ENCODE measurements around the gene CACNA1E.
"Not testable (repeated sequence)": the region's sequence is repeated elsewhere in the genome, so short reads cannot be mapped to it uniquely, and the experiment has no call there.

Gene CACNA1E

DNA sequence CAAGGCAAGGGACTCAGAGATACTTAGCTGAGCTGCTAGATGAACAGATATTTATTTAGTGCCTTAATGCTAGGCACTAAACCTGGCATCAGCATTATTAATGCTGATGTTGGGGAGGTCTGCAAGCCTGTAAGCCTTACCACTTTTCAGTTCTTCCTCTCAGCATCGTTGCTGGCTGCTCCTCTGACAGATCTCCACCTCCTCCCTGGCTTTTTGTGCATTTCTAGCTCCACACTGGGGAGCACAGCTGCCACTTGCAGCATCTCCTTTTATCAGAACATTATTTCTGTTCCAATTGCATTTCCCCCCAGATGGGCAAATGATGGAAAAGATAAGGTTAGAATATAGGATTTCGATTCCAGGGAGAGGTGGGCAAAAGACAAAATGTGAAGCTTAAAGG is 34.8 kb downstream of the CACNA1E start:
- no peak for DNase-seq

DNA sequence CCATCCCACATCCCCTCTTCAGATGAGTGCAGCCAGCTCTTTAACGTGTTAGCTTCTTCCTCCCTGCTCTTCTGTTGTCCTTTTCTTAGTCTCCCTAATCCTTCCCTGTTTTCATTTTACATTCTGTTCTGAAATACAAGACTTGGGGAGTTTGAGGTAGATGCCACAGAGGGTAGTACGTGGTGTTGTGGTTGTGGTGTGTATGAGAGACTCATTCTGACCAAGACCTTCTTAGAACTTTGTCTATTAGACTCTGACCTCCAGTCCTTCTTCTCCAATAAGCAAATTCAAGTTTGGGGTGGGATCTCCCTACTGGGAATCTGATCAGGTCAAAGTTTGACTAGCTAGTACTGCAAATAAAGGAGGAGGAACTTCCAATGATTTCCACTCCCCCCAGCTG is 39.5 kb downstream of the CACNA1E start:
- DNase-seq = no peak

- no peak for DNase-seq
Observed at GRCh38 chr1:181525104-181525721, 41.9 kb downstream of the CACNA1E start.

- not testable (repeated sequence) for DNase-seq
Observed at GRCh38 chr1:181528241-181528640, 44.9 kb downstream of the CACNA1E start.

DNA sequence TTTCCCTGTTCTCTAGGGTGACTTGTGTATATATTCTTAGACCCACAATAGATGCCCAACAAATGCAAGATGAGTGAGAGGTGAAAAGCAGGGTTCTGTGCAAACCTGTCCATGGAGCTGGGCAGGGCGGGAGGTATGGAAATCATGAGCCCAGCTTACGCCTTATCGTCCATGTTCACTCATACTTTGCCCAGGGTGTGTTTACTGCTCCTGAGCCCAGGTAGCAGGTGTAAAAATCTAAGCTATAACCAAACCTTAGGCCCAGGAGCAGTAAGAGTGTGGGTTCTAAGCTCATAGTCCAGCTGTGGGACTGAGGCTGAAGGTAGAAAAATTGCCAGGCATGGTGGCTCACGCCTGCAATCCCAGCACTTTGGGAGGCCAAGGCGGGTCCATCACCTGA is 48.1 kb downstream of the CACNA1E start:
- DNase-seq = no peak

DNA sequence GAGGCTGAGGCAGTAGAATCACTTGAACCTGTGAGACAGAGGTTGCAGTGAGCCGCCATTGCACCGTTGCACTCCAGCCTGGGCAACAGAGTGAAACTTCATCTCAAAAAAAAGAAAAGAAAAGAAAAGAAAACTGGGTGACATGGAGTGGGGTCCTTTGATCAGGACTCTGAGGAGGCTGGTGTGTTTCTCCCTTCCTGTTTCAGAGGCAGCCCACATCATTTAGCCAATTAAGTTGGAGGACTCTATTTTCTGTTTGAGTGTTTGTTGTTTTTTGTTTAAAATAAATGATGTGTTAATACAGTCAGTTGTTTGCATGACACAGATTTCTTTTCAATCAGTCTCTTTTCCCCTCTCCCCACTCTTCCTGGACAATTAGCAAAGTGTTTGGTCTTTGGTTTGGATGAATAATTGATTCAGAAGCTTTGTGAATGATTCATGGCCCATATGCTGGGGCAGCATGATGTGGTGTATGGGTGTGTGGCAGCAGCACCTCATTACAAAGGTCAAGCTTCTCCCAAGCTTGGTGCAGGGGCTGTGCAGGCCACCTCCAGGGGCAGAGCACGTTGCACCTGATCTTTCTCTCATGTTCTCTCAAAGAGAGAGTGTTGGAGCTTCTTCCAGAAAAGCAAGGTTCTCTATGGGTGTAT is 48.8 kb downstream of the CACNA1E start:
- no peak for DNase-seq

DNA sequence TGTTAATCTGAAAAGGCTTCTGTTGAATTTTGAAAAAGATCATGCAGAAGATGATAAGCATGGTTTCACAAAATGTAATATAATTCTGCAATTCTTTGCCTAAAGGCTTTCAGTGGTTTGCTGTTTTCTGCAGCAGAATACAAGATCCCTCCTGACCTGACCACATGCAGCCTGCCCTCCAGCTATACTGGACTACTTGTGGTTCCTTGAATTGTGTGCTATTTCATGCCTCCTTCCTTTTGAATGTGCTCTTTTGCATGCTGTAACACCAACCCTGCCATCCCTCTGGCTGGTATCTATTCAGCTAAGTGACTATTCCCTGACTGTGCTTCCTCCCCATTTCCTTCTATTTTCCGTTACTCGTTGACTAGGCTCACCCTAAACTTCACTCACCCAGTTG is 55.5 kb downstream of the CACNA1E start:
- DNase-seq = no peak

DNA sequence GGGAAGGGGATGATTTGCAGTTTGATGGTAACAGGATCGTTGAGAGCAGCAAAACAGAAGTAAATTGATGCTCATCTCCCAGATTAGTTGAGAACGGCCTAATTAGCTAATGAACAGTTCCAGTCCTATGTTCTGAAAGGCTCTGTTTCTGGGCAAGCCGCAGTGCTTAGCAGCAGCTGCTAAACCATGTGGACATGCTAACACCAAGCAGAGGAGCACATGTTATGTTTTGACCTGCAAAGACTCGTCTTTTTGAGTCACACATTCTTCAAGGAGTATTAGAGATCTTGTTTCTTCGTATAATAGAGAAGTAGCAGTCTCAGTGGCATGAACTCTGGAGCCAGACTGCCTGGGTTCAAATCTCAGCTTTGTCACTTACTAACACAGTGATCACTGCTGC is 58.1 kb downstream of the CACNA1E start:
- no peak for DNase-seq

- no peak for DNase-seq
Observed at GRCh38 chr1:181541947-181542346, 58.6 kb downstream of the CACNA1E start.

DNA sequence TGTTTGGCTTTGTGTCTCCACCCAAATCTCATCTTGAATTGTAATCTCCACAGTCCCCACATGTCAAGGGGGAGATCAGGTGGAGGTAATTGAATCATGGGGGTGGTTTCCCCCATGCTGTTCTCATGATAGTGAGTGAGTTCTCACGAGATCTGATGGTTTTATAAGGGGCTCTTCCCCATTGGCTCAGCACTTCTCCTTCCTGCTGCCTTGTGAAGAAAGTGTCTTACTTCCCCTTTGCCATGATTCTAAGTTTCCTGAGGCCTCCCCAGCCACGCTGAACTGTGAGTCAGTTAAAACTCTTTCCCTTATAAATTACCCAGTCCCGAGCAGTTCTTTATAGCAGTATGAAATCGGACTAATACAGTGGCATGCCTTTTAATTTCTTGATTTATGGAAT is 59.1 kb downstream of the CACNA1E start:
- DNase-seq = not testable (repeated sequence)

- no peak for DNase-seq
Observed at GRCh38 chr1:181545395-181545794, 62.1 kb downstream of the CACNA1E start.

DNA sequence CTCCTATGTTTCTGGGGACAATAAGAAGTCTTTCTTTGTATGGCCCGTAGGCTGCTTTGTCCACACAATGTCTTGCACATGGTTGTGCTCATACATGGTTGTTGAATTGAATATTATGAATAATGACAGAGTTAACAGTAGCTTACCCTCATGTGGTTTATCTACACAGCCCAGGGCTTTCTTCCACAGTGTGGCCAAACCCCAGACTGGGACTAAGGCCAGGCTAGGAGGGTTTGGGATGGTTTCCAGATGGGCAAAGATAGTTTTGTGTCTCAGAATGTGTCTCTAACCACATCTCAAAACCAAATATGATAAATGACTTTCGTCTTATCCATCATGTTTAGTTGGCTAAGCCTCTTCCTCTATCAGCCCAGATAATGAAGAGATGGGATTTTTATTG is 65.2 kb downstream of the CACNA1E start:
- DNase-seq = no peak

DNA sequence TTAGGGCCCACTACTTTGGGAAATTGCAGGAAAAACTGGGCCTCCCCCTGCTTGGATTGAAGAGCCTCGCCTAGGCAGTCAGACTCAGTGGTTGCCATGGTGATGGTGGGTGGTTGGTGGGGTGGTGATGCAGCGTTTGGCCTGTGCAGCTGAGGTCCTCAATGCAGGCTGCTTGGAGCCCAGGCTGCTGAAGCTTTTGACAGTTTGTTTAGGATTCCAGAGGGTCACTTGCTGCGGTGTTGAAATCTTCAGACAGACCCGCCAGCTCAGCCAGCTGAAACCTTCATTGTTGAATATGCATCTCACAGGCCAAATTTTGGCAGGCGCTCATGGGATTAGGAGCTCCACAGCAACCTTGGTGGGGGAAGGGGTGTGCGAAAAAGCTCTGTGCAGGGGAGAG is 67.9 kb downstream of the CACNA1E start:
- DNase-seq = no peak

- DNase-seq = no peak
Observed at GRCh38 chr1:181551754-181552153, 68.4 kb downstream of the CACNA1E start.

DNA sequence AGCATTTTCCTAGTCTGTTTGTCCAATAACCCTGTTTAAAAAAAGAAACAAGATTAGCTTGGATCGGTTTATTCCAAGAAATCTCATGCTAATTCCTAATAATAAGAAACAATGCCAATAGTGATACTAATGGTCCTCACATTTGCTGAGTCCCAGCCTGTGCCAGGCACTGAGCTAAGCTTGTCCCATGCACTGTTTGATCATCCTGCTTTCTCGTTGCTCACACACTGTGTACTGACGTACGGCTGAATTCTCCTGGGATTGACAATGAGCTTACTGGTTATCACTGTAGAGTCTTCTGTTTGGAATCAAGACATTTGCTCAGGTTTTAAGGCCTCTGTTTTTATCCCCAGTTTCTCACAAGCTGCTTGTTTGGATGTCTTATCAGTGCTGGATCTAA is 71.1 kb downstream of the CACNA1E start:
- DNase-seq = no peak

GRCh38 chr1:181556631-181557030 is 73.3 kb downstream of the CACNA1E start:
- DNase-seq = no peak

DNA sequence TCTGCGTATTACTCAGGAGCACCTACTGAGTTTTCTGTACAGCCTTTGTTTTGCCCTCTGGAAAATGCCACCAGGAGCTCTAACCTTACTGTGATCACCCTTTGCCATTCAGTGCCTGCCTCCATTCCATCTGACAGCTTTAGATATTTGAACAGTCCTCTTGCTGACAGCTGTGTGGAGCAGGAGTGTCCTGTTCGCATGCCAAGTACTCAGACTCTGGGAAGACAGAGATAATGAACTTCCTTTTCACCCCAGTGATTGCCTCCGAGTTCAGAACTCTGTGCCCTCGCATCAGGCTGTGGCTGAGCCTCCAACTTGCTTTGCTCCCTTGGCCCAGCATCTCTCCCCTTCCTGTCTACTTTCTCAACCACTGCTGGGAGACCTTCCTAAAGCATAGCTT is 74.0 kb downstream of the CACNA1E start:
- no peak for DNase-seq

DNA sequence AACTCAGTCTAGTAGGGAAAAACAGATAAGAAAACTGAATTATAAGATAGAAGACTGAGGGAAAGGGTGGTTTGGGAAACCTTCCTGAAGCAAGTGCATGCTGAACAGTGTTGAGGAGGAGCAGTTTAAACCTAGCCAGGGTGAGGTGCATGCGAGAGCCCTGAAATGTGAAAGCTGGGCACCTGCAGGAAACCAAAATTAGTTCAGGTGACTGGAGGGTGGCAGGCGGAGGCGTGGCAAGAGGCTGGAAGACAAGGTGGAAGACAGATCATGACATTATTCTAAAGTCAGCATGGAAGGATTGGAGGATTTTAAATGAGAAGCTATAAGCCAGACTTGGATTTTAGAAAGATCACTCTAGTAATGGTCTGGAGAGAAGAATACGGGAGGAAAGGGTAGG is 75.1 kb downstream of the CACNA1E start:
- no peak for DNase-seq

DNA sequence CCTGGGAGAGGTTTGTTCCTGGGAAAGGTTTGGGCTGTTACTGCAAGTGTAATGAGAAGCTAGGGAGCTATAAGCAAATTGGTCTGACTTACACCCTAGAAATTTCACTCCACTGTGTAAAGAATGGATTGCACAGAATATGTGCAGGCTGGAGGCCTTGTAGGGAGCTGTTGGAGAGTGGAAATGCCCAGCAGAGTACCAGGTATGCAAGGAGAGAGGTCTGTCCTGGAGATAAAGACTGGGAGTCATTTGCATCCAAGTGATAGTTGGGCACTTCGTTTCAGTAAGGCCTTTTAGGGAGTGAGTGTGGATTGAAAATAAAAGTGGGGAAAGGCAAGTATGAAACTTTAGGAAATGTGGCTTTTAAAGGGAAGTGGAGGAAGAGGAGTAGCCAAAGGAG is 75.8 kb downstream of the CACNA1E start:
- DNase-seq = no peak

- no peak for DNase-seq
Observed at GRCh38 chr1:181562395-181562794, 79.1 kb downstream of the CACNA1E start.

DNA sequence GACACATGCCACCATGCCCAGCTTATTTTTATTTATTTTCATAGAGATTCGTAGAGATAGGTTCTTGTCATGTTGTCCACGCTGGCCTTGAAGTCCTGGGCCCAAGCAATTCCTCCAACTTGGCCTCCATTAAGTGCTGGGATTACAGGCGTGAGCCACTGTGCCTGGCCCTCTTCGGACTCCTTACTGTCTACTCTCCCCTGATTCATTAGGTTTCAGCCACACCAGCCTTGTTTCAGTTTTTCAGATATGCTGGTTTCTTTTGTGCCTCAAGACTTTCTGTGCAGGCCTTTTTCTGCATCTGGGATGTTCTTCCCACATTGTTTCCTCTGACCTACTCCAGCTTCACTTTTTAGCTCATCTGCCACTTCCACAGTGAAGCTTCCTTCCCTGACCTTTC is 85.4 kb downstream of the CACNA1E start:
- DNase-seq = no peak

DNA sequence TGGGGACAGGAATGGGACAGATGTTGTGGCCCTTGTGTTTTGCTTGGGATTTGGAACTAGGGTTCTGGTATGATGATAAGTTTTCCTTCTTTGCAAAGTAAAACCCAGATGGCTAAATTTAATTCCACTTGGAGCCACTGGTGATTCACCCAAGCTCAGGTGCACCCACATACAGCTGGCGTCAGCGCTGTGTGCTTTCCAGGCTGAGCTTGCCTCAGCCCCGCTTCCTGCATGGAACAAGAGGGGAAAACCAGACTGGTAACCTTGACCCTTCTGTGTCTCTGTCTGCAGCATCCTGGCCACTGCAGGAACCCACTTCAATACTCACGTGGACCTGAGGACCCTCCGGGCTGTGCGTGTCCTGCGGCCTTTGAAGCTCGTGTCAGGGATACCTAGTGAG is 94.2 kb downstream of the CACNA1E start:
- DNase-seq = no peak

DNA sequence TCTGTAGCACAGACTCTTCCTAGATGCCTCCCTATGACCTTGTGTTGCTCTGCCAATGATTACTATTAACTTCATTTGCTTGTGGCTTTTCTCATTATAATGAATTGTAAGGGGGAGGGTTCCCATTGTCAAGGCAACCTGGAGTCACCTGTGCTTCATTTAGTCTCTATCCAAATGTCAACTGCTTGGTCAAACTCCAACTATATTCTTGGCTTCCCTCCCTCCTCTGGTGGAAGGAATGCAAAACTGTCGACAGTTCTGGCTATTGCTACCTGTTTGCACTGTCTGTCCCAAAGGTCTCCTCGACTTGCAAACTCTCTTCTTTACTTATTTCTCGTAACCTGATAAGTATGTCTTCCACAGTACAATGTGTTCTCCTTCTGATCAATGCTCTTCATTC is 100.3 kb downstream of the CACNA1E start:
- DNase-seq = no peak

DNA sequence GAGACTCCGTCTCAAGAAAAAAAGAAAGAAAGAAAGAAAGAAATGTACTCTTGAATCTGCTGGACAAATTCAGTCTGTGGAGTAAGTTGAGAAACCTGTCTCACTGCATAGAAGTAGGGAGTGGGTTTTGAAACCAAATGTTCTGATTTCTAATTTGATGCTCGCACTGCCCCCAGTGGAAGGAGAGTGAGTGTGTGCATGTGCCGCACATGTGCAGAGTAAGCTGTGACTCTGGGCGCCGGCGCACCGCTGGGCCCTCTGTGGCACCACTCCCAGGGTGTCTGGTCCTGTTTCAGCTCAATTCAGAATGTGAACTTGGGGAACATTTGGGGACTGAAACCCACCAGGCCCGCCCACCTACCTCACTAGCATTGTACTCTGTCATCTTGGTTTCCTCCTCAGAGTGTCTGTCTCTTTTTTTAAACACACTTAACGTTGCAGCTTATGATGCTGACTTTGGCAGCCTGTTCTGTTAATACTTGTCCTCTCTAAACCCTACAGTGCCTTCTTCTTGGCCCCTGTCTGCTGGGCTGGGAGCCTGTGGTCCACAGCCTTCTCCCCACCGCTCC is 104.6 kb downstream of the CACNA1E start:
- DNase-seq = no peak

DNA sequence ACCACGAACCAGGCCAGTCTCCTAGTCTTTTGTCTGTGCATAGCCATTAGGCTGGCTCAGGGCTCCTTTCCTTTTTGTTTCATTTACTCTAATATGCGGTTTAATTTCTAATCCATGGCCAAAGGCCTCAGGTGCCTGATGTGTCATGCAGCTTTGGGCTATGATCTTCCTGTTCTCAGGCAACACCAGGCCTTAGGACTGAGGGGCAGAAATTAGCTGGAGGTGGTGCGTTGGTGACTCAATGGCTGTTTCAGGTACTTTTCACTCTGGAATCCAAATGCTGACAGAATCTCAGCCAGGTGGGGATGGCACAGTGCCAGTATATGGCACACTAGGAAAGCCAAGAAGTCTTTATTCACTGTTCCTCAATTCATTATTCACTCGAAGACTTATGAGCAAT is 105.3 kb downstream of the CACNA1E start:
- no peak for DNase-seq

Measured in effector CD4-positive, alpha-beta T cell (primary cell).